Posterior cingulate gyrus (tissue), 11 donors: ENCODE data around the gene NUDT2.
"Not testable (repeated sequence)": the region's sequence is repeated elsewhere in the genome, so short reads cannot be mapped to it uniquely, and the experiment has no call there.

Experiments
- DNase-seq, 10 donors: peaks; one replicate each; pipeline versions ENCODE4 v3.0.0 to v3.0.0-alpha.2; 2020 to 2021; ENCODE audit warnings: mixed read lengths in 3 of 10
- intact Hi-C: fragments of 100-400 bp; cut with DNase I; formaldehyde crosslinking; loops from one replicate; pipeline ENCODE4 v1.15.1; 2023

NUDT2 gene

GRCh38 chr9:34368796-34369195, 39.4 kb downstream of the NUDT2 start:
- DNase-seq, intact Hi-C loops: not testable (repeated sequence)

GRCh38 chr9:34369636-34370035, 40.3 kb downstream of the NUDT2 start:
- intact Hi-C loops, result no loop called here
- DNase-seq, result no peak

- intact Hi-C loops, result no loop called here
- DNase-seq, result peak in 1 of 10 donors; percentile 77
Measured at GRCh38 chr9:34370335-34370969, 41.1 kb downstream of the NUDT2 start.

GRCh38 chr9:34370970-34371880, 41.9 kb downstream of the NUDT2 start:
- intact Hi-C loops, result no loop called here
- peak in 1 of 10 donors; percentile 86 for DNase-seq

- peak in 1 of 10 donors; percentile 79 for DNase-seq
- intact Hi-C loops, result no loop called here
Measured at GRCh38 chr9:34371886-34372466, 42.6 kb downstream of the NUDT2 start.

- DNase-seq, result peak in 1 of 10 donors; percentile 85
- intact Hi-C loops, result no loop called here
Measured at GRCh38 chr9:34372467-34373011, 43.2 kb downstream of the NUDT2 start.

GRCh38 chr9:34373749-34374148, 44.4 kb downstream of the NUDT2 start:
- no peak for DNase-seq
- intact Hi-C loops, result no loop called here

GRCh38 chr9:34374339-34374738, 45.0 kb downstream of the NUDT2 start:
- intact Hi-C loops, result no loop called here
- DNase-seq, result no peak

- intact Hi-C loops, result no loop called here
- DNase-seq, result no peak
Measured at GRCh38 chr9:34374905-34375552, 45.7 kb downstream of the NUDT2 start.

- intact Hi-C loops, result no loop called here
Measured at GRCh38 chr9:34375901-34376595, 46.7 kb downstream of the NUDT2 start.

GRCh38 chr9:34376596-34377403, 47.4 kb downstream of the NUDT2 start, which contains the start of gene MYORG:
Gene MYORG, minus strand, starts transcription at chr9:34376898. Its CDS starts 3,955 bp downstream, at chr9:34372943.
- intact Hi-C loops, result no loop called here
- DNase-seq, result peak; percentile 83 to 99 (median 93)

More at GRCh38 chr9:34375901-34376595, 46.7 kb downstream of the NUDT2 start:
- peak in 6 of 10 donors; percentile 27 to 89 (median 58) for DNase-seq

- intact Hi-C loops, result no loop called here
- DNase-seq, result peak in 2 of 10 donors; percentile 45 to 90
Measured at GRCh38 chr9:34377404-34377746, 48.0 kb downstream of the NUDT2 start.

GRCh38 chr9:34378376-34379060, 49.1 kb downstream of the NUDT2 start:
- intact Hi-C loops, result loop anchor here (1.0 kb wide), 1 partner anchor 46 kb away; no protein-coding TSS in a partner anchor
- no peak for DNase-seq

GRCh38 chr9:34379334-34380033, 50.1 kb downstream of the NUDT2 start:
- intact Hi-C loops, result loop anchor here (1.0 kb wide), 1 partner anchor 47 kb away; no protein-coding TSS in a partner anchor
- peak; percentile 70 to 97 (median 86) for DNase-seq

GRCh38 chr9:34380034-34380510, 50.7 kb downstream of the NUDT2 start:
- intact Hi-C loops, result no loop called here
- peak in 1 of 10 donors; percentile 69 for DNase-seq

GRCh38 chr9:34380511-34381315, 51.3 kb downstream of the NUDT2 start:
- intact Hi-C loops, result no loop called here
- peak; percentile 47 to 97 (median 73) for DNase-seq

GRCh38 chr9:34381323-34381722, 52.0 kb downstream of the NUDT2 start:
- peak in 6 of 10 donors; percentile 33 to 92 (median 70) for DNase-seq
- intact Hi-C loops, result no loop called here
